Measurements from ENCODE around the gene GDF9. TPM values are rescaled to one million over a fixed set of nuclear protein-coding genes. Genes with fewer than 3 reads are reported as not detected.

The GDF9 gene, protein sequence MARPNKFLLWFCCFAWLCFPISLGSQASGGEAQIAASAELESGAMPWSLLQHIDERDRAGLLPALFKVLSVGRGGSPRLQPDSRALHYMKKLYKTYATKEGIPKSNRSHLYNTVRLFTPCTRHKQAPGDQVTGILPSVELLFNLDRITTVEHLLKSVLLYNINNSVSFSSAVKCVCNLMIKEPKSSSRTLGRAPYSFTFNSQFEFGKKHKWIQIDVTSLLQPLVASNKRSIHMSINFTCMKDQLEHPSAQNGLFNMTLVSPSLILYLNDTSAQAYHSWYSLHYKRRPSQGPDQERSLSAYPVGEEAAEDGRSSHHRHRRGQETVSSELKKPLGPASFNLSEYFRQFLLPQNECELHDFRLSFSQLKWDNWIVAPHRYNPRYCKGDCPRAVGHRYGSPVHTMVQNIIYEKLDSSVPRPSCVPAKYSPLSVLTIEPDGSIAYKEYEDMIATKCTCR
- under 1 TPM in 5 of 7 donors, not detected in 2; 0.20 to 0.31 (median 0.27) TPM for total RNA-seq
- under 1 TPM; 0.60 to 0.93 TPM for polyA plus RNA-seq
- long read RNA-seq, donor 1 = 0 reads
- long read RNA-seq, donor 2, partial matches to known transcripts = 237 of 644 reads
- long read RNA-seq, donor 2, other reads (novel, unspliced or antisense) = 407 of 644 reads
- long read RNA-seq, donor 3 = 0 reads

DNA sequence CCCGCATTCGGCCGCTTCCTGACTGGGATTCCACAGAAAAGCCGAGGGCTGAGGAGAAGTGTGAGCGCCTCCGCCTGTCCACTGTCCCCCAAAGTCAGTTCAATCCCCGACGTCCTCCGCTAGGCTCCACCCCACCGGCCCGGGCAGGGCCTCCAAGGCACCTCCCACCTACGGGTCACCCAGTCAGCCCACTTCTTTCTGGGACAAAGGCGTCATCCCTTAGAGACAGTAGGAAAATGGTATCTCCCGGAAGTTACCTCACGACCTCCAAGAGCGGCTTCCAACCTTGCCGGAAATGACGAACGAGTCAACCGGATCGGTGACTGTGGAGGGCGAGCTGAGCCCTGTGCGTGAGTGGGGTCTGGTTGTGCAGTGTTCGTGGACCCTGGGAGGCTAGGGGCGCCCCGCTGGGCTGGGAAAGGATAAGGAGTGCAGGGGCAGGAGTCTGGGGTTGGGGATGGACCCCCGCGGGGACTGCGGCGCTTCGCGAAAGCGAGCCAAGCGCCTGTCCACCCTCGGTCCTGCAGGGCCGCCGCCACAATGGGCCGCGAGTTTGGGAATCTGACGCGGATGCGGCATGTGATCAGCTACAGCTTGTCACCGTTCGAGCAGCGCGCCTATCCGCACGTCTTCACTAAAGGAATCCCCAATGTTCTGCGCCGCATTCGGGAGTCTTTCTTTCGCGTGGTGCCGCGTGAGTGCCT is at the start of gene GDF9, which contains the start of gene UQCRQ:
Gene GDF9, minus strand, starts transcription at position 128 of the 704 bp plus-strand sequence. CDS start 1,936 bp downstream, outside the sequence.
Gene UQCRQ, plus strand, starts transcription at position 301 of the 704 bp plus-strand sequence. Its CDS starts 240 bp downstream, at position 541.
- H3K9me3 ChIP-seq = no peaks in the 10 kb centered on the region
- 0 to 1% (median 1%) methylated on average over 49 to 55 of the region's 55 CpGs for WGBS, 3 donors
- intact Hi-C loops (cut with DNase I) = loop anchor here in 1 of 4 donors (2.0 kb wide), 1 partner anchor 96 kb away; the partner anchor contains the start of gene AFF4
- no peaks in the 10 kb centered on the region for H3K27me3 ChIP-seq
- peak within 1 kb of the TSS; percentile 86 to 90 for H3K27ac ChIP-seq
- TF ChIP-seq EP300 (IDR thresholded peaks at IDR 0.05) = peak; percentile 58
- peak; percentile 89 for TF ChIP-seq POLR2A (IDR thresholded peaks at IDR 0.05)
- no peak for TF ChIP-seq CTCF (IDR thresholded peaks at IDR 0.05)
- DNase-seq = peak; percentile 94 to 96 (median 94)
- no peaks in the 10 kb centered on the region for H3K36me3 ChIP-seq
- H3K4me3 ChIP-seq = peak within 1 kb of the TSS; percentile 91
- no peaks in the 10 kb centered on the region for H3K4me1 ChIP-seq (ENCODE audit: insufficient read depth)

GRCh38 chr5:132915681-132916080 is 49.4 kb upstream of the GDF9 start:
- Histone ChIP-seq H3K9me3 (no peaks in the 10 kb centered on the region), H3K36me3 (no peaks in the 10 kb centered on the region), H3K4me3 (no peak overlapping the region), H3K27me3 (no peaks in the 10 kb centered on the region), H3K4me1 (ENCODE audit: insufficient read depth) (no peaks in the 10 kb centered on the region), H3K27ac (no peak overlapping the region)
- TF ChIP-seq EP300 (IDR thresholded peaks at IDR 0.05) = no peak
- TF ChIP-seq POLR2A (IDR thresholded peaks at IDR 0.05) = no peak
- TF ChIP-seq CTCF (IDR thresholded peaks at IDR 0.05) = no peak
- no peak for DNase-seq
- intact Hi-C loops (cut with DNase I) = no loop called here
- whole genome bisulfite sequencing, 3 donors = 93 to 97% (median 96%) methylated on average over 5 of the region's 5 CpGs

- H3K36me3 ChIP-seq = no peaks in the 10 kb centered on the region
- intact Hi-C loops (cut with DNase I) = no loop called here
- peaks cover 1% of the 10 kb centered on the region for H3K4me1 ChIP-seq (ENCODE audit: insufficient read depth)
- no peaks in the 10 kb centered on the region for H3K27me3 ChIP-seq
- H3K9me3 ChIP-seq = no peaks in the 10 kb centered on the region
- no peak overlapping the region for H3K27ac ChIP-seq
- TF ChIP-seq POLR2A (IDR thresholded peaks at IDR 0.05) (no peak), CTCF (IDR thresholded peaks at IDR 0.05) (no peak), EP300 (IDR thresholded peaks at IDR 0.05) (no peak)
- DNase-seq = no peak
- WGBS, 3 donors = 90 to 95% (median 93%) methylated on average over 1 of the region's 1 CpG
- H3K4me3 ChIP-seq = no peak overlapping the region
Observed at GRCh38 chr5:132909702-132910101, 43.4 kb upstream of the GDF9 start.

DNA sequence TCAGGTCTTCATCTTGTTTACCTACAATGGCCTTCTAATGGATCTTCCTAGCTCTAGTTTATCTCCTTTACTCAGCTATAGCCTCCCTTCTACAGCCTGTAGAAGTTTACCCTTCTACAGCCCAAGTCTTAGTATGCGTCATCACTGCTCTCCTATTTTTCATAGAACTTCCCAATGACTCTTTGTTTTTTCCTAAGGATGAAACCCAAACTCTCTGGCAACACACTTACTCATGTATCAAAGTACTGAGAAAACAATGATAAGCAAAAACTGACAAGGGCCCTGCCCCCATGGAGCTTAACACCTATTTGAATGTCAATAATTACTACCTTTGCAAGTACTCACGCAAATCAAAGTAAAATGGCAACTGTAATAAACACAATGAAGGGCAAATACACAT is 40.9 kb upstream of the GDF9 start:
- no peak overlapping the region for H3K27ac ChIP-seq
- no peaks in the 10 kb centered on the region for H3K9me3 ChIP-seq
- 97 to 99% (median 99%) methylated on average over 2 of the region's 2 CpGs for WGBS, 3 donors
- no peak for TF ChIP-seq POLR2A (IDR thresholded peaks at IDR 0.05)
- no peak for DNase-seq
- H3K36me3 ChIP-seq = no peaks in the 10 kb centered on the region
- no peak overlapping the region for H3K4me3 ChIP-seq
- no peaks in the 10 kb centered on the region for H3K27me3 ChIP-seq
- H3K4me1 ChIP-seq (ENCODE audit: insufficient read depth) = peaks cover 1% of the 10 kb centered on the region
- intact Hi-C loops (cut with DNase I) = no loop called here
